ENCODE measurements around the gene GPD1L. TPM values are rescaled to one million over a fixed set of nuclear protein-coding genes. Genes with fewer than 3 reads are reported as not detected.

The GPD1L gene
- polyA plus RNA-seq, 1 donor (not counting 4 experiments of a cell fraction or from before 2014, with no cell fraction given): 4.5 TPM

- Histone ChIP-seq H3K27ac (ENCODE audit: control insufficient read depth, insufficient read depth, low read length) (no peak overlapping the region), H2AFZ (ENCODE audit: control insufficient read depth, low read length) (no peak overlapping the region), H3K4me3 (ENCODE audit: control insufficient read depth in 2 of 3, extremely low read depth in 1 of 3, insufficient read depth in 2 of 3, low read depth in 1 of 3, low read length in 3 of 3) (no peak overlapping the region), H3K4me2 (ENCODE audit: control insufficient read depth, extremely low read depth, insufficient read depth, low read depth, low read length) (no peak overlapping the region), H3K27me3 (ENCODE audit: control insufficient read depth, extremely low read depth, insufficient read depth, low read length) (no peaks in the 10 kb centered on the region), H3K9ac (ENCODE audit: control insufficient read depth, extremely low read depth, insufficient read depth, low read length) (no peak overlapping the region), H3K79me2 (ENCODE audit: control insufficient read depth, insufficient read depth, low read length) (no peaks in the 10 kb centered on the region), H3K4me1 (ENCODE audit: control insufficient read depth, extremely low read depth, insufficient read depth, low read length) (no peaks in the 10 kb centered on the region), H3K36me3 (ENCODE audit: control insufficient read depth in 2 of 2, extremely low read depth in 1 of 2, insufficient read depth in 2 of 2, low read length in 2 of 2) (no peaks in the 10 kb centered on the region), H3K9me3 (ENCODE audit: control insufficient read depth, low read depth, low read length) (no peaks in the 10 kb centered on the region), H4K20me1 (ENCODE audit: control insufficient read depth, extremely low read depth, insufficient read depth, low read length) (no peaks in the 10 kb centered on the region), H3K9me1 (ENCODE audit: control insufficient read depth, extremely low read depth, insufficient read depth, low read length) (no peaks in the 10 kb centered on the region)
- FAIRE-seq (no peak), DNase-seq (ENCODE audit: low read depth, low spot score) (no peak)
- TF ChIP-seq CTCF (optimal IDR thresholded peaks at IDR 0.05 in 1 of 3, IDR thresholded peaks at IDR 0.05 in 1 of 3, conservative IDR thresholded peaks at IDR 0.05 in 1 of 3; ENCODE audit: extremely low read depth in 1 of 3, insufficient read depth in 2 of 3, low read length in 3 of 3) (no peak), EZH2 (IDR thresholded peaks at IDR 0.05; ENCODE audit: low read length) (no peak)
- dilution Hi-C loops (cut with MboI; ENCODE audit: extremely low pct_ligation_motif_present, low sequenced_read_pairs): loop anchor here (25.0 kb wide), 1 partner anchor 120 kb away; no protein-coding TSS in a partner anchor
Observed at GRCh38 chr3:32132121-32132520, 25.7 kb downstream of the GPD1L start.

GRCh38 chr3:32132706-32133105, 26.3 kb downstream of the GPD1L start:
- no peak for FAIRE-seq

More at GRCh38 chr3:32132706-32133105, 26.3 kb downstream of the GPD1L start:
- dilution Hi-C loops (cut with MboI; ENCODE audit: extremely low pct_ligation_motif_present, low sequenced_read_pairs): loop anchor here (25.0 kb wide), 1 partner anchor 120 kb away; no protein-coding TSS in a partner anchor
- Histone ChIP-seq H3K9ac (ENCODE audit: control insufficient read depth, extremely low read depth, insufficient read depth, low read length) (no peak overlapping the region), H3K79me2 (ENCODE audit: control insufficient read depth, insufficient read depth, low read length) (no peaks in the 10 kb centered on the region), H3K4me1 (ENCODE audit: control insufficient read depth, extremely low read depth, insufficient read depth, low read length) (no peaks in the 10 kb centered on the region), H3K4me3 (ENCODE audit: control insufficient read depth in 2 of 3, extremely low read depth in 1 of 3, insufficient read depth in 2 of 3, low read depth in 1 of 3, low read length in 3 of 3) (no peak overlapping the region), H3K4me2 (ENCODE audit: control insufficient read depth, extremely low read depth, insufficient read depth, low read depth, low read length) (no peak overlapping the region), H3K9me1 (ENCODE audit: control insufficient read depth, extremely low read depth, insufficient read depth, low read length) (no peaks in the 10 kb centered on the region), H2AFZ (ENCODE audit: control insufficient read depth, low read length) (no peak overlapping the region), H3K36me3 (ENCODE audit: control insufficient read depth in 2 of 2, extremely low read depth in 1 of 2, insufficient read depth in 2 of 2, low read length in 2 of 2) (no peaks in the 10 kb centered on the region), H3K9me3 (ENCODE audit: control insufficient read depth, low read depth, low read length) (no peaks in the 10 kb centered on the region), H3K27me3 (ENCODE audit: control insufficient read depth, extremely low read depth, insufficient read depth, low read length) (no peaks in the 10 kb centered on the region), H3K27ac (ENCODE audit: control insufficient read depth, insufficient read depth, low read length) (no peak overlapping the region), H4K20me1 (ENCODE audit: control insufficient read depth, extremely low read depth, insufficient read depth, low read length) (no peaks in the 10 kb centered on the region)
- no peak for TF ChIP-seq CTCF (optimal IDR thresholded peaks at IDR 0.05 in 1 of 3, IDR thresholded peaks at IDR 0.05 in 1 of 3, conservative IDR thresholded peaks at IDR 0.05 in 1 of 3; ENCODE audit: extremely low read depth in 1 of 3, insufficient read depth in 2 of 3, low read length in 3 of 3)
- no peak for TF ChIP-seq EZH2 (IDR thresholded peaks at IDR 0.05; ENCODE audit: low read length)
- DNase-seq (ENCODE audit: low read depth, low spot score): no peak

Data from keratinocyte (primary cell).